ENCODE results near the gene CDH20.

Gene CDH20

GRCh38 chr18:61581578-61582201 is 248.5 kb downstream of the CDH20 start:
- peak overlapping the region; percentile 64 for H3K4me3 ChIP-seq (ENCODE audit: low read length in 2 of 2)
- no peak overlapping the region for H3K27ac ChIP-seq (ENCODE audit: low read depth in 2 of 2, low read length in 2 of 2)
- no peaks in the 10 kb centered on the region for H3K36me3 ChIP-seq (ENCODE audit: control insufficient read depth in 2 of 2, insufficient read depth in 2 of 2, low read length in 2 of 2)
- H3K9ac ChIP-seq (ENCODE audit: low read depth in 1 of 2, low read length in 2 of 2) = peak overlapping the region; percentile 20 to 54
- H3K27me3 ChIP-seq (ENCODE audit: control insufficient read depth in 2 of 2, insufficient read depth in 2 of 2, low read length in 2 of 2) = no peaks in the 10 kb centered on the region
- no peaks in the 10 kb centered on the region for H3K9me3 ChIP-seq (ENCODE audit: control insufficient read depth in 2 of 2, low read length in 2 of 2)
- peaks cover 12 to 13% of the 10 kb centered on the region in 2 donors for H3K4me1 ChIP-seq (ENCODE audit: control insufficient read depth in 2 of 2, insufficient read depth in 2 of 2, low read length in 2 of 2)

GRCh38 chr18:61582202-61582710 is 249.0 kb downstream of the CDH20 start:
- Histone ChIP-seq H3K4me3 (ENCODE audit: low read length in 2 of 2) (peak overlapping the region; percentile 64), H3K36me3 (ENCODE audit: control insufficient read depth in 2 of 2, insufficient read depth in 2 of 2, low read length in 2 of 2) (no peaks in the 10 kb centered on the region), H3K27me3 (ENCODE audit: control insufficient read depth in 2 of 2, insufficient read depth in 2 of 2, low read length in 2 of 2) (no peaks in the 10 kb centered on the region), H3K27ac (ENCODE audit: low read depth in 2 of 2, low read length in 2 of 2) (no peak overlapping the region), H3K9me3 (ENCODE audit: control insufficient read depth in 2 of 2, low read length in 2 of 2) (no peaks in the 10 kb centered on the region), H3K4me1 (ENCODE audit: control insufficient read depth in 2 of 2, insufficient read depth in 2 of 2, low read length in 2 of 2) (peaks cover 12 to 13% of the 10 kb centered on the region in 2 donors), H3K9ac (ENCODE audit: low read depth in 1 of 2, low read length in 2 of 2) (peak overlapping the region; percentile 20 to 54)

- H3K4me1 ChIP-seq (ENCODE audit: control insufficient read depth in 2 of 2, insufficient read depth in 2 of 2, low read length in 2 of 2) = peaks cover 12 to 13% of the 10 kb centered on the region in 2 donors
- H3K9ac ChIP-seq (ENCODE audit: low read depth in 1 of 2, low read length in 2 of 2) = no peak overlapping the region
- H3K9me3 ChIP-seq (ENCODE audit: control insufficient read depth in 2 of 2, low read length in 2 of 2) = no peaks in the 10 kb centered on the region
- H3K27me3 ChIP-seq (ENCODE audit: control insufficient read depth in 2 of 2, insufficient read depth in 2 of 2, low read length in 2 of 2) = no peaks in the 10 kb centered on the region
- no peak overlapping the region for H3K27ac ChIP-seq (ENCODE audit: low read depth in 2 of 2, low read length in 2 of 2)
- no peak overlapping the region for H3K4me3 ChIP-seq (ENCODE audit: low read length in 2 of 2)
- no peaks in the 10 kb centered on the region for H3K36me3 ChIP-seq (ENCODE audit: control insufficient read depth in 2 of 2, insufficient read depth in 2 of 2, low read length in 2 of 2)
Observed at GRCh38 chr18:61583548-61583947, 250.3 kb downstream of the CDH20 start.

- Histone ChIP-seq H3K27ac (ENCODE audit: low read depth in 2 of 2, low read length in 2 of 2) (no peak overlapping the region), H3K4me1 (ENCODE audit: control insufficient read depth in 2 of 2, insufficient read depth in 2 of 2, low read length in 2 of 2) (no peaks in the 10 kb centered on the region), H3K9ac (ENCODE audit: low read depth in 1 of 2, low read length in 2 of 2) (no peak overlapping the region), H3K27me3 (ENCODE audit: control insufficient read depth in 2 of 2, insufficient read depth in 2 of 2, low read length in 2 of 2) (no peaks in the 10 kb centered on the region), H3K4me3 (ENCODE audit: low read length in 2 of 2) (no peak overlapping the region), H3K36me3 (ENCODE audit: control insufficient read depth in 2 of 2, insufficient read depth in 2 of 2, low read length in 2 of 2) (no peaks in the 10 kb centered on the region), H3K9me3 (ENCODE audit: control insufficient read depth in 2 of 2, low read length in 2 of 2) (no peaks in the 10 kb centered on the region)
Observed at GRCh38 chr18:61587865-61588264, 254.6 kb downstream of the CDH20 start.

GRCh38 chr18:61589053-61589723 is 256.0 kb downstream of the CDH20 start:
- H3K27me3 ChIP-seq (ENCODE audit: control insufficient read depth in 2 of 2, insufficient read depth in 2 of 2, low read length in 2 of 2) = no peaks in the 10 kb centered on the region

GRCh38 chr18:61589724-61590065 is 256.5 kb downstream of the CDH20 start:
- Histone ChIP-seq H3K9ac (ENCODE audit: low read depth in 1 of 2, low read length in 2 of 2) (no peak overlapping the region), H3K27me3 (ENCODE audit: control insufficient read depth in 2 of 2, insufficient read depth in 2 of 2, low read length in 2 of 2) (no peaks in the 10 kb centered on the region), H3K9me3 (ENCODE audit: control insufficient read depth in 2 of 2, low read length in 2 of 2) (no peaks in the 10 kb centered on the region), H3K27ac (ENCODE audit: low read depth in 2 of 2, low read length in 2 of 2) (no peak overlapping the region), H3K36me3 (ENCODE audit: control insufficient read depth in 2 of 2, insufficient read depth in 2 of 2, low read length in 2 of 2) (no peaks in the 10 kb centered on the region), H3K4me3 (ENCODE audit: low read length in 2 of 2) (no peak overlapping the region), H3K4me1 (ENCODE audit: control insufficient read depth in 2 of 2, insufficient read depth in 2 of 2, low read length in 2 of 2) (no peaks in the 10 kb centered on the region)

More at GRCh38 chr18:61589053-61589723, 256.0 kb downstream of the CDH20 start:
- Histone ChIP-seq H3K4me1 (ENCODE audit: control insufficient read depth in 2 of 2, insufficient read depth in 2 of 2, low read length in 2 of 2) (no peaks in the 10 kb centered on the region), H3K4me3 (ENCODE audit: low read length in 2 of 2) (no peak overlapping the region), H3K9ac (ENCODE audit: low read depth in 1 of 2, low read length in 2 of 2) (no peak overlapping the region), H3K27ac (ENCODE audit: low read depth in 2 of 2, low read length in 2 of 2) (no peak overlapping the region), H3K9me3 (ENCODE audit: control insufficient read depth in 2 of 2, low read length in 2 of 2) (no peaks in the 10 kb centered on the region), H3K36me3 (ENCODE audit: control insufficient read depth in 2 of 2, insufficient read depth in 2 of 2, low read length in 2 of 2) (no peaks in the 10 kb centered on the region)

GRCh38 chr18:61591253-61591652 is 258.0 kb downstream of the CDH20 start:
- no peak overlapping the region for H3K27ac ChIP-seq (ENCODE audit: low read depth in 2 of 2, low read length in 2 of 2)
- no peak overlapping the region for H3K4me3 ChIP-seq (ENCODE audit: low read length in 2 of 2)
- H3K9me3 ChIP-seq (ENCODE audit: control insufficient read depth in 2 of 2, low read length in 2 of 2) = no peaks in the 10 kb centered on the region
- no peaks in the 10 kb centered on the region for H3K4me1 ChIP-seq (ENCODE audit: control insufficient read depth in 2 of 2, insufficient read depth in 2 of 2, low read length in 2 of 2)
- no peaks in the 10 kb centered on the region for H3K27me3 ChIP-seq (ENCODE audit: control insufficient read depth in 2 of 2, insufficient read depth in 2 of 2, low read length in 2 of 2)
- H3K36me3 ChIP-seq (ENCODE audit: control insufficient read depth in 2 of 2, insufficient read depth in 2 of 2, low read length in 2 of 2) = no peaks in the 10 kb centered on the region
- no peak overlapping the region for H3K9ac ChIP-seq (ENCODE audit: low read depth in 1 of 2, low read length in 2 of 2)

- no peak overlapping the region for H3K4me3 ChIP-seq (ENCODE audit: low read length in 2 of 2)
- H3K9me3 ChIP-seq (ENCODE audit: control insufficient read depth in 2 of 2, low read length in 2 of 2) = no peaks in the 10 kb centered on the region
- no peaks in the 10 kb centered on the region for H3K4me1 ChIP-seq (ENCODE audit: control insufficient read depth in 2 of 2, insufficient read depth in 2 of 2, low read length in 2 of 2)
- H3K36me3 ChIP-seq (ENCODE audit: control insufficient read depth in 2 of 2, insufficient read depth in 2 of 2, low read length in 2 of 2) = no peaks in the 10 kb centered on the region
- no peaks in the 10 kb centered on the region for H3K27me3 ChIP-seq (ENCODE audit: control insufficient read depth in 2 of 2, insufficient read depth in 2 of 2, low read length in 2 of 2)
- no peak overlapping the region for H3K27ac ChIP-seq (ENCODE audit: low read depth in 2 of 2, low read length in 2 of 2)
- no peak overlapping the region for H3K9ac ChIP-seq (ENCODE audit: low read depth in 1 of 2, low read length in 2 of 2)
Observed at GRCh38 chr18:61595615-61596251, 262.5 kb downstream of the CDH20 start.

- H3K4me3 ChIP-seq (ENCODE audit: low read length in 2 of 2) = no peak overlapping the region
- H3K36me3 ChIP-seq (ENCODE audit: control insufficient read depth in 2 of 2, insufficient read depth in 2 of 2, low read length in 2 of 2) = no peaks in the 10 kb centered on the region
- no peak overlapping the region for H3K9ac ChIP-seq (ENCODE audit: low read depth in 1 of 2, low read length in 2 of 2)
- no peaks in the 10 kb centered on the region for H3K27me3 ChIP-seq (ENCODE audit: control insufficient read depth in 2 of 2, insufficient read depth in 2 of 2, low read length in 2 of 2)
- no peak overlapping the region for H3K27ac ChIP-seq (ENCODE audit: low read depth in 2 of 2, low read length in 2 of 2)
- H3K4me1 ChIP-seq (ENCODE audit: control insufficient read depth in 2 of 2, insufficient read depth in 2 of 2, low read length in 2 of 2) = no peaks in the 10 kb centered on the region
- H3K9me3 ChIP-seq (ENCODE audit: control insufficient read depth in 2 of 2, low read length in 2 of 2) = no peaks in the 10 kb centered on the region
Observed at GRCh38 chr18:61596296-61596695, 263.1 kb downstream of the CDH20 start.

GRCh38 chr18:61597316-61597715 is 264.1 kb downstream of the CDH20 start:
- H3K9me3 ChIP-seq (ENCODE audit: control insufficient read depth in 2 of 2, low read length in 2 of 2) = no peaks in the 10 kb centered on the region
- H3K27ac ChIP-seq (ENCODE audit: low read depth in 2 of 2, low read length in 2 of 2) = no peak overlapping the region
- H3K36me3 ChIP-seq (ENCODE audit: control insufficient read depth in 2 of 2, insufficient read depth in 2 of 2, low read length in 2 of 2) = no peaks in the 10 kb centered on the region
- H3K4me1 ChIP-seq (ENCODE audit: control insufficient read depth in 2 of 2, insufficient read depth in 2 of 2, low read length in 2 of 2) = no peaks in the 10 kb centered on the region
- no peak overlapping the region for H3K4me3 ChIP-seq (ENCODE audit: low read length in 2 of 2)
- H3K27me3 ChIP-seq (ENCODE audit: control insufficient read depth in 2 of 2, insufficient read depth in 2 of 2, low read length in 2 of 2) = no peaks in the 10 kb centered on the region
- no peak overlapping the region for H3K9ac ChIP-seq (ENCODE audit: low read depth in 1 of 2, low read length in 2 of 2)
